ENCODE data around the gene ROBO1. TPM values are rescaled to one million over a fixed set of nuclear protein-coding genes. Genes with fewer than 3 reads are reported as not detected.

The ROBO1 gene
- total RNA-seq, 1 donor from 2014 or later = 169 TPM

DNA sequence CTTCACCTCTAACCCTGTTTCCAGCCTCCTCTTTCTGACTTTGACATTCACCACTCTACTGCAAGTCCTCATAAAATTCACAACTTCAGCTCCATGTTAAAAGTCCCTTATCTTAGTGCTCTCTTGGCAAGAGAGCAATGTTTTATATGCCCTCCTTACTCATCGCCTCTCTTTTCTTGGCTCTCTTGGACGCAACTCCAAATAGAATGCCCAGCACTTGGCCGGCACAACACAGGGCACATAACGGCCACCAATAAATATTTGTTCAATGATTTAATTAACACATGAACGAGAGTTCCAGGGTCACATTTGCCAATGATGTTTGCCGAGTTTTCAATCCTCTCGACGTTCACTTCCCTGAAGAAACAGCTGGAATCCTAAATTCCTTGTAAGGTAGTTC lies 401.4 kb downstream of the ROBO1 start:
- Histone ChIP-seq H3K79me2 (ENCODE audit: low read depth) (no peaks in the 10 kb centered on the region), H3K27ac (no peak overlapping the region), H3K9ac (no peak overlapping the region), H3K36me3 (no peaks in the 10 kb centered on the region), H3K4me1 (no peaks in the 10 kb centered on the region), H3K27me3 (no peaks in the 10 kb centered on the region), H4K20me1 (ENCODE audit: low read depth) (no peaks in the 10 kb centered on the region), H2AFZ (replicated peaks) (no peak overlapping the region), H3F3A (ENCODE audit: low read depth) (no peaks in the 10 kb centered on the region), H3K4me2 (no peak overlapping the region), H3K9me3 (ENCODE audit: low read depth) (no peaks in the 10 kb centered on the region), H3K4me3 (no peak overlapping the region)
- Mint-ChIP-seq H3K36me3 (no peaks in the 10 kb centered on the region), H3K9me3 (peaks cover 2% of the 10 kb centered on the region), H3K27me3 (ENCODE audit: insufficient read depth, low read depth) (peaks cover 2% of the 10 kb centered on the region), H3K27ac (no peak overlapping the region), H3K4me3 (no peak overlapping the region), H3K4me1 (no peaks in the 10 kb centered on the region)
- DNase-seq (ENCODE audit: low spot score) = no peak
- TF ChIP-seq EZH2phosphoT487 (IDR thresholded peaks at IDR 0.05) (no peak), EZH2 (IDR thresholded peaks at IDR 0.05) (no peak)
- TF ChIP-seq, protein P1, sequence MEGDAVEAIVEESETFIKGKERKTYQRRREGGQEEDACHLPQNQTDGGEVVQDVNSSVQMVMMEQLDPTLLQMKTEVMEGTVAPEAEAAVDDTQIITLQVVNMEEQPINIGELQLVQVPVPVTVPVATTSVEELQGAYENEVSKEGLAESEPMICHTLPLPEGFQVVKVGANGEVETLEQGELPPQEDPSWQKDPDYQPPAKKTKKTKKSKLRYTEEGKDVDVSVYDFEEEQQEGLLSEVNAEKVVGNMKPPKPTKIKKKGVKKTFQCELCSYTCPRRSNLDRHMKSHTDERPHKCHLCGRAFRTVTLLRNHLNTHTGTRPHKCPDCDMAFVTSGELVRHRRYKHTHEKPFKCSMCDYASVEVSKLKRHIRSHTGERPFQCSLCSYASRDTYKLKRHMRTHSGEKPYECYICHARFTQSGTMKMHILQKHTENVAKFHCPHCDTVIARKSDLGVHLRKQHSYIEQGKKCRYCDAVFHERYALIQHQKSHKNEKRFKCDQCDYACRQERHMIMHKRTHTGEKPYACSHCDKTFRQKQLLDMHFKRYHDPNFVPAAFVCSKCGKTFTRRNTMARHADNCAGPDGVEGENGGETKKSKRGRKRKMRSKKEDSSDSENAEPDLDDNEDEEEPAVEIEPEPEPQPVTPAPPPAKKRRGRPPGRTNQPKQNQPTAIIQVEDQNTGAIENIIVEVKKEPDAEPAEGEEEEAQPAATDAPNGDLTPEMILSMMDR (IDR thresholded peaks at IDR 0.05) = no peak

DNA sequence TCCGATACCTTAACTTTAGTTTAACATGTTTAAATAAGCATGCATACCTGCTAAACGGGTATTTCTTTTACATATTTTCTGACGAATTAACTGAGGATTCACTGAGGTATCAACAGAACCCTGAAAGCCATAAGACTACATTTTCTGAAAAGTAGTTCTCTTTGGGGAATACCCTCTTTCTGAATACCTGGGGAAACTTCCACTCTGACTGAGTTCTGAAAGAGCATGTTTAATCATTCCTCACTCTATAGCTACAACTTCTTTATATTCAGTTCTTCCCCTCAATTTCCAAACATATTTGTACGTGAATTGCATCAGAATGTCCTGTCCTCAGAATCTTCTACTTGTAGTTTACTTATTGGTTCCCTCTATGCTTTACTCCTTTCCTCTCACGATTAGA lies 403.0 kb downstream of the ROBO1 start:
- Mint-ChIP-seq H3K27me3 (ENCODE audit: insufficient read depth, low read depth) (no peaks in the 10 kb centered on the region), H3K4me1 (no peaks in the 10 kb centered on the region), H3K36me3 (no peaks in the 10 kb centered on the region), H3K4me3 (no peak overlapping the region), H3K27ac (peak overlapping the region; percentile 0), H3K9me3 (no peaks in the 10 kb centered on the region)
- Histone ChIP-seq H3K36me3 (no peaks in the 10 kb centered on the region), H3K4me3 (no peak overlapping the region), H4K20me1 (ENCODE audit: low read depth) (no peaks in the 10 kb centered on the region), H3K9ac (no peak overlapping the region), H3K9me3 (ENCODE audit: low read depth) (no peaks in the 10 kb centered on the region), H3K27ac (no peak overlapping the region), H3K79me2 (ENCODE audit: low read depth) (no peaks in the 10 kb centered on the region), H3K27me3 (no peaks in the 10 kb centered on the region), H3K4me2 (no peak overlapping the region), H3K4me1 (no peaks in the 10 kb centered on the region), H3F3A (ENCODE audit: low read depth) (no peaks in the 10 kb centered on the region), H2AFZ (replicated peaks) (no peak overlapping the region)
- no peak for DNase-seq (ENCODE audit: low spot score)
- TF ChIP-seq, protein P1 (IDR thresholded peaks at IDR 0.05) = no peak
- no peak for TF ChIP-seq EZH2 (IDR thresholded peaks at IDR 0.05)
- no peak for TF ChIP-seq EZH2phosphoT487 (IDR thresholded peaks at IDR 0.05)

DNA sequence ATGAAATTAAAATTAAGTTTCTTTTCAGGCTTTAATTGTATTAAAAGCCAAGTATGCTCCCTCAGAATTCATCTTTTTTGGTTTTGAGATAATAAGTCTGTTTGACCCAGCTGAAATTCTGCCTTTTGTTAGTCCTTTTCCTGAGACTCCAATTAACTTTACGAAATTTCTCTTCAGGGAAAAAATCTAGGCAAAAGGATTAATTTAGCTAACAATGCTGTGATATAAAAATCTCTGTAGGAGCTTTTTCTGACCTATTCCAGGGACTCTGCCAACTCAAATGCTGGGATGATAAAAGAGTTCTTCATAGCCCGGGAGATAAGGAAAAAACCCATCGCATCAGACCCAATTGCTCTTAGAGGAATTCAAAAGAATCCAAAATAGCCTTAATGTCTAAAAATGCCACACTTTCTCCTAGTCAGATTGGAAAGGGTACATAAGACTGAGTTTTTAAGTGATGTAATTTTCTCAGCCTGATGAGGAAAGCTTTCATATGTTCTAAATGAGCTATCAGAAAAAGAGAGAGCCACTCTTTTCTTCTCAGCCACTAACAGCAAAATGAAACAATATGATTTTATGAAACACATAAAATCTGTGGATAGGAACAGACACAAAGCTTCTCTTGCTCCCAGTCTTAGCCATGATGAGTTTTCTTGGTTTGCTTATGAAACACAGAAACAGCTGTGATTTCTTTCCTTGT lies 405.1 kb downstream of the ROBO1 start:
- no peak for TF ChIP-seq EZH2phosphoT487 (IDR thresholded peaks at IDR 0.05)
- TF ChIP-seq, protein P1 (IDR thresholded peaks at IDR 0.05) = no peak
- TF ChIP-seq EZH2 (IDR thresholded peaks at IDR 0.05) = no peak
- H3K4me3 ChIP-seq = no peak overlapping the region
- Mint-ChIP-seq H3K36me3 (no peaks in the 10 kb centered on the region), H3K27ac (no peak overlapping the region), H3K4me3 (no peak overlapping the region), H3K4me1 (no peaks in the 10 kb centered on the region), H3K27me3 (ENCODE audit: insufficient read depth, low read depth) (no peaks in the 10 kb centered on the region), H3K9me3 (no peaks in the 10 kb centered on the region)
- no peak overlapping the region for H3K27ac ChIP-seq
- no peak for DNase-seq (ENCODE audit: low spot score)
- no peaks in the 10 kb centered on the region for H3K36me3 ChIP-seq
- H2AFZ ChIP-seq (replicated peaks) = no peak overlapping the region
- H3K79me2 ChIP-seq (ENCODE audit: low read depth) = no peaks in the 10 kb centered on the region
- H3K9ac ChIP-seq = no peak overlapping the region
- H3K4me1 ChIP-seq = no peaks in the 10 kb centered on the region
- no peak overlapping the region for H3K4me2 ChIP-seq
- no peaks in the 10 kb centered on the region for H4K20me1 ChIP-seq (ENCODE audit: low read depth)
- H3K27me3 ChIP-seq = no peaks in the 10 kb centered on the region
- no peaks in the 10 kb centered on the region for H3K9me3 ChIP-seq (ENCODE audit: low read depth)
- H3F3A ChIP-seq (ENCODE audit: low read depth) = no peaks in the 10 kb centered on the region
